Fibroblast of skin of back (primary cell): ENCODE data around the gene UBTD2.
"Not testable (repeated sequence)": the region's sequence is repeated elsewhere in the genome, so short reads cannot be mapped to it uniquely, and the experiment has no call there.

ENCODE experiments used
- DNase-seq: peaks from one replicate; pipeline ENCODE4 v3.0.0-alpha.2; 2013

UBTD2 gene

GRCh38 chr5:172245046-172245445, 38.5 kb downstream of the UBTD2 start:
- no peak for DNase-seq

- no peak for DNase-seq
Observed at GRCh38 chr5:172243302-172243701, 40.3 kb downstream of the UBTD2 start.

GRCh38 chr5:172238334-172238733, 45.2 kb downstream of the UBTD2 start:
- no peak for DNase-seq

GRCh38 chr5:172235827-172236736, 47.5 kb downstream of the UBTD2 start:
- DNase-seq = no peak

- no peak for DNase-seq
Observed at GRCh38 chr5:172235132-172235780, 48.3 kb downstream of the UBTD2 start.

GRCh38 chr5:172234031-172234430, 49.5 kb downstream of the UBTD2 start:
- no peak for DNase-seq

- no peak for DNase-seq
Observed at GRCh38 chr5:172229904-172230303, 53.7 kb downstream of the UBTD2 start.

- no peak for DNase-seq
Observed at GRCh38 chr5:172224996-172225395, 58.6 kb downstream of the UBTD2 start.

GRCh38 chr5:172223901-172224873, 59.4 kb downstream of the UBTD2 start:
- DNase-seq = no peak

- no peak for DNase-seq
Observed at GRCh38 chr5:172219296-172219695, 64.3 kb downstream of the UBTD2 start.

GRCh38 chr5:172216345-172216744, 67.2 kb downstream of the UBTD2 start:
- no peak for DNase-seq

- no peak for DNase-seq
Observed at GRCh38 chr5:172213126-172213525, 70.4 kb downstream of the UBTD2 start.

- DNase-seq = no peak
Observed at GRCh38 chr5:172211676-172212075, 71.9 kb downstream of the UBTD2 start.

GRCh38 chr5:172209714-172210113, 73.8 kb downstream of the UBTD2 start:
- DNase-seq = no peak

- no peak for DNase-seq
Observed at GRCh38 chr5:172207511-172207910, 76.1 kb downstream of the UBTD2 start.

GRCh38 chr5:172205984-172206383, 77.6 kb downstream of the UBTD2 start:
- not testable (repeated sequence) for DNase-seq

GRCh38 chr5:172200476-172200875, 83.1 kb downstream of the UBTD2 start:
- DNase-seq = no peak

- DNase-seq = no peak
Observed at GRCh38 chr5:172199446-172199845, 84.1 kb downstream of the UBTD2 start.

- DNase-seq = not testable (repeated sequence)
Observed at GRCh38 chr5:172197775-172198174, 85.8 kb downstream of the UBTD2 start.

- no peak for DNase-seq
Observed at GRCh38 chr5:172194985-172195774, 88.4 kb downstream of the UBTD2 start.

- no peak for DNase-seq
Observed at GRCh38 chr5:172193872-172194271, 89.7 kb downstream of the UBTD2 start, which contains the start of gene EFCAB9. Gene EFCAB9 (plus strand): TSS chr5:172194172. CDS start chr5:172194173, 1 bp downstream.
